ENCODE data around the gene STARD10.

DNA sequence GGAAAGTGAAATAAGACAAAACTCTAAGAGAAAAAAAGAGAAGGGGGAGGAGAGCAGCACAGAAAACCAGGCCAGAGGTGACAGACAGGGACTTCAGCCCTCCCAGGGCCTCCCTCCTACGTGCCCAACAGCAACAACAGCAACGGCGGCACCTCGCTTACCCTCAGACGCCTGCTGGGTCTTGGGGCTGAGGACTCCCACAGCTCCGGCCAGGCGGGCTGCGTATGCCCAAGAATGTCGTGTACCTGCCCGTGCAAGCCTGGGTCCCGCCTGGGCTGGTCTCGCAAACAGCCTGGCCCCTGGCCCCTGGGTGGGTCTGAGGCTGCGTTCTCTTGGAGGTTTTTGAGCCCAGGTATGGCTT lies 72.2 kb downstream of the STARD10 start:
- no peak for TF ChIP-seq POLR2A (IDR thresholded peaks at IDR 0.05)
- TF ChIP-seq, protein P1, sequence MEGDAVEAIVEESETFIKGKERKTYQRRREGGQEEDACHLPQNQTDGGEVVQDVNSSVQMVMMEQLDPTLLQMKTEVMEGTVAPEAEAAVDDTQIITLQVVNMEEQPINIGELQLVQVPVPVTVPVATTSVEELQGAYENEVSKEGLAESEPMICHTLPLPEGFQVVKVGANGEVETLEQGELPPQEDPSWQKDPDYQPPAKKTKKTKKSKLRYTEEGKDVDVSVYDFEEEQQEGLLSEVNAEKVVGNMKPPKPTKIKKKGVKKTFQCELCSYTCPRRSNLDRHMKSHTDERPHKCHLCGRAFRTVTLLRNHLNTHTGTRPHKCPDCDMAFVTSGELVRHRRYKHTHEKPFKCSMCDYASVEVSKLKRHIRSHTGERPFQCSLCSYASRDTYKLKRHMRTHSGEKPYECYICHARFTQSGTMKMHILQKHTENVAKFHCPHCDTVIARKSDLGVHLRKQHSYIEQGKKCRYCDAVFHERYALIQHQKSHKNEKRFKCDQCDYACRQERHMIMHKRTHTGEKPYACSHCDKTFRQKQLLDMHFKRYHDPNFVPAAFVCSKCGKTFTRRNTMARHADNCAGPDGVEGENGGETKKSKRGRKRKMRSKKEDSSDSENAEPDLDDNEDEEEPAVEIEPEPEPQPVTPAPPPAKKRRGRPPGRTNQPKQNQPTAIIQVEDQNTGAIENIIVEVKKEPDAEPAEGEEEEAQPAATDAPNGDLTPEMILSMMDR (IDR thresholded peaks at IDR 0.05 in 4 of 5, conservative IDR thresholded peaks at IDR 0.05 in 1 of 5) = no peak

Measured in gastrocnemius medialis (tissue), 4 donors.